GM10248 (cell line): ENCODE data around the gene TMEM238L.

Experiments
- CTCF ChIA-PET: fragments of 300-600 bp; sonication (Branson Sonifier 250); formaldehyde crosslinking; extraction: SDS; loops from one replicate; lab custom pipeline; 2021; ENCODE audit warnings: antibody characterized with exemption; lab: Yijun Ruan, JAX
- POLR2A ChIA-PET: fragments of 350-650 bp; sonication (Branson Sonifier 250); formaldehyde crosslinking; extraction: SDS; loops from one replicate; lab custom pipeline; 2020; ENCODE audit warnings: antibody characterized with exemption; lab: Yijun Ruan, JAX
- DNase-seq: peaks from one replicate; pipeline ENCODE4 v3.0.0; 2012; ENCODE audit errors: extremely low spot score
- TF ChIP-seq, protein P1 (sequence below): IDR thresholded peaks from 2 replicates; pipeline ENCODE4 v1.5.1; 2012; ENCODE audit warnings: mild to moderate bottlenecking, low read depth; ENCODE audit errors: extremely low read depth, missing control alignments, control extremely low read depth

The TMEM238L gene

DNA sequence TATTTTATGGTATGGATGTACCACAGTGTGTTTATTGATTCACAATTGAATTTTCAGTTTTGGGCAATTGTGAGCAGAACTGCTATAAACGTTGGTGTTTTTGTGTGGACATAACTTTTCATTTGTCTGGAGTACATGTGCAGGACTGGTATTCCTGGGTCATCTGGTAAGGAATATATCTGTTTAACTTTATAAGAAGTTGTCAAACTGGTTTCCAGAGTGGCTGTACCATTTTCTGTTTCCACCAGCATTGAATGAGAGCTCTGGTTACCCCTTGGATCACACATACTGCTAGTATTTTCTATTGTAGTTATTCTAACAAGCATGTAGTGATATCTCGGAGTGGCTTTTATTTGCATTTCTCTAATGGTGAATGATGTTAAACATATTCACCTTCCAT is 24.3 kb downstream of the TMEM238L start:
- ChIA-PET CTCF (no interaction called here), POLR2A (no interaction called here)
- TF ChIP-seq, protein P1, sequence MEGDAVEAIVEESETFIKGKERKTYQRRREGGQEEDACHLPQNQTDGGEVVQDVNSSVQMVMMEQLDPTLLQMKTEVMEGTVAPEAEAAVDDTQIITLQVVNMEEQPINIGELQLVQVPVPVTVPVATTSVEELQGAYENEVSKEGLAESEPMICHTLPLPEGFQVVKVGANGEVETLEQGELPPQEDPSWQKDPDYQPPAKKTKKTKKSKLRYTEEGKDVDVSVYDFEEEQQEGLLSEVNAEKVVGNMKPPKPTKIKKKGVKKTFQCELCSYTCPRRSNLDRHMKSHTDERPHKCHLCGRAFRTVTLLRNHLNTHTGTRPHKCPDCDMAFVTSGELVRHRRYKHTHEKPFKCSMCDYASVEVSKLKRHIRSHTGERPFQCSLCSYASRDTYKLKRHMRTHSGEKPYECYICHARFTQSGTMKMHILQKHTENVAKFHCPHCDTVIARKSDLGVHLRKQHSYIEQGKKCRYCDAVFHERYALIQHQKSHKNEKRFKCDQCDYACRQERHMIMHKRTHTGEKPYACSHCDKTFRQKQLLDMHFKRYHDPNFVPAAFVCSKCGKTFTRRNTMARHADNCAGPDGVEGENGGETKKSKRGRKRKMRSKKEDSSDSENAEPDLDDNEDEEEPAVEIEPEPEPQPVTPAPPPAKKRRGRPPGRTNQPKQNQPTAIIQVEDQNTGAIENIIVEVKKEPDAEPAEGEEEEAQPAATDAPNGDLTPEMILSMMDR, result no peak
- DNase-seq, result no peak

DNA sequence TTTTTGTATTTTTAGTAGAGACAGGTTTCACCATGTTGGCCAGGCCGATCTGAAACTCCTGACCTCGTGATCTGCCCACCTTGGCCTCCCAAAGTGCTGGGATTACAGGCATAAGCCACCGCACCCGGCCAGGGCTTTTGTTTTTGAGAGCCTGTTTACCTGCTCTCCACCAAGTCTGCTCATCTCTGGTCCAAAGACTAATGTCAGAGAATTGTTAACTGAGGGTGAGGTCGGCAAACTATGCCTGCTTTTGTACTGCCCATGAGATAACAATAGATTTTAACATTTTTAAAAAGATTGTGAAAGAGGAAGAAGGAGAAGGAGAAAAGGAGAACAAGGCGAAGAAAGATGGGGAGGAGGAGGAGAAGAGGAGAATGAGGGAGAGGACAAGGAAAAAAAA is 26.0 kb downstream of the TMEM238L start:
- DNase-seq, result no peak
- POLR2A ChIA-PET, result no interaction called here
- CTCF ChIA-PET, result no interaction called here
- TF ChIP-seq, protein P1, result no peak

DNA sequence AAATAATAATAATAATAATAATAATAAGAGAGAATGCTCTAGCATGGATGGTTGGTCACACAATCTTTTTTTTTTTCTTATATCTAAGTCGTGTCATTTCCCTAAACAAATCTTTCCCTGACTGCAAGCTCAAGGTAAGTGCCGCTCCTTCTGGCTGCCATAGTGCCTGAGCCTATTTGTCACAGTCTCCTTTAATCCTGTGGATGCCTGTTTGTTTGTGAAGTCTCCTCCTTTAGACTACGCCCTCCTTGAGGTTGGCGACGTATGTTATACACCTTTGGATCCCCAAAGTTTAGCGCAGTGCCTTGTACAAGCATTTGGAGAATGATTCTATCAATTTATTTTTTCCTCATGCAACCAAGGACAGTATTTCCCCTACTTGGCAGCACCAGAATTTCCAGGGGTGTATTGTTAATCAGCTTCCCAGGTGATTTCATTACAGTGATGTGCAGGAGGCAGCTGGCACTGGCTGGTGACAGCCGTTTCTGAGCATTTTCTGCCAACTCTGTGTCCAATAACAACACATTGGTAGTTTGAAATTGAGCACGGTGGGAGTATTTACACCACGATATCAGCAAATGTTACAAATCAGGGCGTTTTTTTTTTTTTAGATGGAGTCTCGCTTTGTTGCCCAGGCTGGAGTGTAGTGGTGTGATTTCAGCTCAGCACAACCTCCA is 26.6 kb downstream of the TMEM238L start:
- DNase-seq, result no peak
- CTCF ChIA-PET, result no interaction called here
- POLR2A ChIA-PET, result no interaction called here
- TF ChIP-seq, protein P1, result no peak

DNA sequence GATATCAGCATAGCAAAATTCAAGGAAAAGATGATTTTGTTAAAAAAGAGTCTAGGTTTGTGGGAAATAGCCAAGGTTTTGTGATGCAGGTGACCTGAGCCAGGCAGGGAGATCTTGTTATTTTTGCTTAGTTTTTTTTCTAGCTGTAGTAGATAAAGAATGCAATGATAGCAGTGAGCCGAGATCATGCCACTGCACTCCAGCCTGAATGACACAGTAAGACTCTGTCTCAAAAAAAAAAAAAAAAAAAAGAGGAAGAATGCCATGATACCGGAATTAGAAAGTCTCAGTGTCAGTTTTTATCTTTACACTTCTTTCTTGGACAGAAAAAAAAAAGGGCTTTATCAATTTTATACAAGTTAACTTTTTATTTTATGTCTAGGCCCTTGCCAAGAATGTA is 27.5 kb downstream of the TMEM238L start:
- TF ChIP-seq, protein P1, result no peak
- ChIA-PET POLR2A (no interaction called here), CTCF (no interaction called here)
- DNase-seq, result no peak

DNA sequence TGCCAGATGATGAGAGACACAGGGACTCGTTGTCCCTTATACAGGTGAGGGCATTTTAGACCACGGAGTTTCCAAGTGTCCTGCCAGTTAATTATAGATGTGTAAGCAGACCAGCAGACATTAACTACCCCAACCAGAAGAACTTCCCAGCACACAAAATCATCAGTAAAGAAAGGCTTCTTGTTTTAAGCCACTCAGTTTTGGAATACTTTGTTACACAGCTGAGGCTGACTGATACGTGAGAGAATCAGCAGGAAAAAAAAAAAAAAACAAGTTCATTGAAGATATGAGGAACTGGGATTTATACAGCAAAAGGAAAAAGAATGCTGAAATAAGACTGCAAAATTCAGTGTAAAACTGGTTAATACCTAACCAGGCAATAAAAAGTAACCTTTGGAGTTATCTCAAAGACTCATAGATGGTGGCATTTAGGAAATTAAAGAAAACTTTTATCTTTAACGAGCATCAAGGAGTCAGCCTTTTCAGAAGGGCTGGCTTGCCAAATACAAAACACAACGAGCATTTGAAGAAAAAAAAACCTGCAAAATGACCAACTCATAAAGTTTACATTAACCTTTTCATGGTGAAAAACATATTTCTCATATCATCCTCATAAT is 28.1 kb downstream of the TMEM238L start:
- ChIA-PET POLR2A (no interaction called here), CTCF (no interaction called here)
- no peak for DNase-seq
- TF ChIP-seq, protein P1, result no peak

DNA sequence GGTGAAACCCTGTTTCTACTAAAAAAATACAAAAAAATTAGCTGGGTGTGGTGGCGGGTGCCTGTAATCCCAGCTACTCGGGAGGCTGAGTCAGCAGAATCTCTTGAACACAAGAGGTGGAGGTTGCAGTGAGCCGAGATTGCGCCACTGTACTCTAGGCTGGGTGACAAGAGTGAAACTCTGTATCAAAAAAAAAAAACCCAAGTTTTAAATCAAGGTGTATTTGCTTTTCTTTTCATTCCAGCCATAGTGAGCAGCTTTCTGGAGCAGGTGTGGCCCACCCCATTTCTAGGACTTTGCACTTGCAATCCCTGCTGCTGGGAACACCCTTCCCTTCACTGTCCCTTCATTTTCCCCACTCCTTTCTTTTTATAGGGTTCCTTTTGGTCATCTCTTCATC is 28.8 kb downstream of the TMEM238L start:
- DNase-seq, result no peak
- TF ChIP-seq, protein P1, result no peak
- CTCF ChIA-PET, result interaction anchor here (1.8 kb wide), 1 partner anchor 70 kb away, joined by 5 read pairs; no protein-coding TSS in a partner anchor
- POLR2A ChIA-PET, result no interaction called here

DNA sequence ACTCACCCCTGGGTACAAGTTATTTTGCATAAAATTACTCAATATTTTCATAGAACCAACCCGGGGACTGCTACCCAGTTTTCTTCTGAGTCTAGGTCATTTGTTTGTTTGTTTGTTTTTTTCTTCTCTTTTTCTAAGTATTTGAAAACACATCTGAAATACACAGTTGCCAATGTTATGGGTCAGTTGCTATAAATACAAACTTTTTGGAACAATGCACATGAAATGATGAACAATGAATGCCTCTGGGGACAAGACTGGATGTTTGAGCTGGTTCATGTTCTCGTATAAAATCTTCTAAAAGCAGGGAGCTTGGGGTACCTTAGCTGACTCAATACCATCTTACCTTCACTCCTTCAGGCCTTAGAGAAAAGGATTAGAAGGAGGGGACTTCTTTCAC is 30.5 kb downstream of the TMEM238L start:
- CTCF ChIA-PET, result interaction anchor here (0.8 to 1.8 kb wide), 8 partner anchors 11 to 102 kb away, joined by 3 to 5 read pairs (median 3); no protein-coding TSS in a partner anchor
- POLR2A ChIA-PET, result no interaction called here
- DNase-seq, result no peak
- TF ChIP-seq, protein P1, result no peak
